HCT116 (cell line): ENCODE results near the gene INAFM1. TPM values are rescaled to one million over a fixed set of nuclear protein-coding genes. Genes with fewer than 3 reads are reported as not detected.
A peak's percentile ranks its signal among the peaks of the same experiment; 100 is the strongest.

ENCODE experiments used
- ATAC-seq: fragments of 200-7000 bp; cut with Tn5 transposase; 2 replicates; pipeline ENCODE4 v1.9.1; 2020; ENCODE audit warnings: mild to moderate bottlenecking, moderate library complexity
- BruUV-seq: library from RNA; stranded (reverse); fragments of 400-500 nt; replicated peaks from 2 replicates; lab custom pipeline; 2021; lab: Mats Ljungman, UMichigan
- CTCF ChIA-PET: fragments of 300-600 bp; sonication (Branson Sonifier 250); formaldehyde crosslinking; loops from one replicate; lab custom pipeline; 2021; ENCODE audit warnings: antibody characterized with exemption; lab: Charles Lee
- POLR2A ChIA-PET: fragments of 300-600, 350-600 bp; sonication (Branson Sonifier 250); formaldehyde crosslinking; loops from one replicate; lab custom pipeline; 2021; ENCODE audit warnings: antibody characterized with exemption; lab: Charles Lee
- RAD21 ChIA-PET, 2 experiments: fragments of 300-600 bp; sonication (Branson Sonifier 250); formaldehyde crosslinking; loops; one replicate each; lab custom pipeline; 2023; ENCODE audit warnings: low total read pairs in 2 of 2; ENCODE audit not compliant: uncharacterized antibody in 2 of 2, unreplicated experiment in 2 of 2, low non-redundant PET in 1 of 2; lab: Charles Lee
- DNase-seq: peaks from one replicate; pipeline ENCODE4 v3.0.0-alpha.2; 2010; ENCODE audit warnings: low read depth, low spot score
- H2AFZ ChIP-seq: fragments of 200-600 bp; shearing (Covaris generic), sonication (generic); 2 replicates; pipeline ENCODE4 v1.6.1; 2017; ENCODE audit warnings: low read depth, mixed run types, mixed read lengths, antibody characterized with exemption, low read length; ENCODE audit not compliant: poor library complexity, severe bottlenecking
- H3K27ac ChIP-seq: 2 replicates; pipeline ENCODE4 v1.5.1; 2012; ENCODE audit warnings: low read depth, low read length
- H3K27me3 ChIP-seq: fragments of 200-600 bp; sonication (generic); 2 replicates; pipeline ENCODE4 v1.6.1; 2016; ENCODE audit warnings: mixed run types, low read length, mixed read lengths; ENCODE audit not compliant: insufficient read depth
- H3K36me3 ChIP-seq, 2 experiments: fragments of 200-500 bp in 1 of 2; fragments of 200-600 bp in 1 of 2; sonication (Bioruptor generic) in 1 of 2; sonication (generic) in 1 of 2; 2 replicates each; pipeline versions ENCODE4 v1.5.1 to v1.6.1; 2014 to 2016; ENCODE audit warnings: low read length in 2 of 2, inconsistent platforms in 1 of 2, mixed read lengths in 1 of 2, mixed run types in 1 of 2; ENCODE audit not compliant: insufficient read depth in 2 of 2, control insufficient read depth in 1 of 2
- H3K4me1 ChIP-seq, 2 experiments: fragments of 200-600 bp in 1 of 2; sonication (generic) in 1 of 2; 2 replicates each; pipeline versions ENCODE4 v1.5.1 to v1.6.1; 2012 to 2017; ENCODE audit warnings: low read length in 2 of 2, inconsistent platforms in 1 of 2, mild to moderate bottlenecking in 1 of 2, mixed read lengths in 1 of 2, mixed run types in 1 of 2, moderate library complexity in 1 of 2; ENCODE audit not compliant: insufficient read depth in 2 of 2, control insufficient read depth in 1 of 2
- H3K4me2 ChIP-seq: fragments of 200-600 bp; sonication (generic); 2 replicates; pipeline ENCODE4 v1.6.1; 2017; ENCODE audit warnings: mixed run types, low read length, mixed read lengths
- H3K4me3 ChIP-seq, 2 experiments: fragments of 200-600 bp in 1 of 2; sonication (generic) in 1 of 2; replicated peaks in 1 of 2; 2 replicates each; pipeline ENCODE4 v1.5.1; 2011 to 2016; ENCODE audit warnings: low read length in 2 of 2, control low read depth in 1 of 2, low read depth in 1 of 2, mild to moderate bottlenecking in 1 of 2, mixed read lengths in 1 of 2, mixed run types in 1 of 2
- H3K79me2 ChIP-seq: fragments of 200-600 bp; sonication (generic); 2 replicates; pipeline ENCODE4 v1.6.1; 2017; ENCODE audit warnings: mild to moderate bottlenecking, mixed run types, low read length, moderate library complexity, mixed read lengths; ENCODE audit not compliant: insufficient read depth
- H3K9ac ChIP-seq: fragments of 200-600 bp; sonication (generic); 2 replicates; pipeline ENCODE4 v1.6.1; 2016; ENCODE audit warnings: low read length, mixed read lengths
- H3K9me2 ChIP-seq: fragments of 200-600 bp; sonication (generic), shearing (Covaris generic); 2 replicates; pipeline ENCODE4 v1.6.1; 2017; ENCODE audit warnings: mixed run types, mild to moderate bottlenecking, moderate library complexity; ENCODE audit not compliant: insufficient read depth
- H3K9me3 ChIP-seq, 2 experiments: fragments of 200-500 bp in 1 of 2; fragments of 200-600 bp in 1 of 2; sonication (Bioruptor generic) in 1 of 2; sonication (generic) in 1 of 2; 2 replicates each; pipeline ENCODE4 v1.6.1; 2014 to 2017; ENCODE audit warnings: low read length in 2 of 2, mixed read lengths in 2 of 2, inconsistent platforms in 1 of 2, low read depth in 1 of 2, mild to moderate bottlenecking in 1 of 2, mixed run types in 1 of 2, moderate library complexity in 1 of 2; ENCODE audit not compliant: control insufficient read depth in 1 of 2, insufficient read depth in 1 of 2
- H4K20me1 ChIP-seq: fragments of 200-600 bp; sonication (generic), shearing (Covaris generic); 2 replicates; pipeline ENCODE4 v1.6.1; 2017; ENCODE audit warnings: mixed run types, mild to moderate bottlenecking, moderate library complexity; ENCODE audit not compliant: insufficient read depth
- CTCF ChIP-seq, 3 experiments: fragments of 200-600 bp in 1 of 3; sonication (generic) in 1 of 3; IDR thresholded peaks in 2 of 3; conservative IDR thresholded peaks in 1 of 3; 2 replicates each; pipeline ENCODE4 v1.5.1; 2012 to 2017; ENCODE audit warnings: low read depth in 2 of 3, low read length in 2 of 3, antibody characterized with exemption in 1 of 3, borderline replicate concordance in 1 of 3, control low read depth in 1 of 3, mild to moderate bottlenecking in 1 of 3, mixed read lengths in 1 of 3, mixed run types in 1 of 3, moderate library complexity in 1 of 3; ENCODE audit not compliant: insufficient read depth in 1 of 3
- EGR1 ChIP-seq: IDR thresholded peaks from 2 replicates; pipeline ENCODE4 v1.6.1; 2012; ENCODE audit warnings: low read depth
- JUND ChIP-seq: IDR thresholded peaks from 2 replicates; pipeline ENCODE4 v1.6.1; 2012
- POLR2AphosphoS5 ChIP-seq: IDR thresholded peaks from 2 replicates; pipeline ENCODE4 v1.6.1; 2011; ENCODE audit warnings: mild to moderate bottlenecking, low read depth, low read length, moderate library complexity
- REST ChIP-seq: IDR thresholded peaks from 2 replicates; pipeline ENCODE4 v1.6.1; 2012; ENCODE audit warnings: low read depth
- ZNF274 ChIP-seq: fragments of 200-500 bp; sonication (Bioruptor generic); IDR thresholded peaks from 2 replicates; pipeline ENCODE4 v1.6.1; 2014; ENCODE audit warnings: mild to moderate bottlenecking, low read depth, low read length, inconsistent platforms
- intact Hi-C: fragments of 100-400 bp; cut with micrococcal nuclease; formaldehyde crosslinking; loops from 2 replicates; pipeline ENCODE4 v1.10.0; 2022
- total RNA-seq: library from RNA; stranded (reverse); gene quantifications from one replicate; pipeline ENCODE4 v1.2.1, GENCODE V29; 2021; ENCODE audit not compliant: unreplicated experiment

The INAFM1 gene
- total RNA-seq, 1 experiment from 2014 or later = 22.9 TPM

- no peak for ATAC-seq
- BruUV-seq = no TSS peak
Observed at GRCh38 chr19:47230921-47231214, 43.8 kb upstream of the INAFM1 start, which contains the start of gene BBC3. TSS of gene BBC3 (minus strand) at chr19:47231199. CDS start at chr19:47228431, 2,768 bp downstream.

More at GRCh38 chr19:47230921-47231214, 43.8 kb upstream of the INAFM1 start, which contains the start of gene BBC3:
- H3K4me1 ChIP-seq = peaks cover 27 to 67% of the 10 kb centered on the region in 2 experiments
- intact Hi-C loops = no loop called here
- peak within 1 kb of the TSS; percentile 87 for H3K9ac ChIP-seq
- no peaks in the 10 kb centered on the region for H3K9me2 ChIP-seq
- ChIA-PET CTCF (no interaction called here), POLR2A (no interaction called here), RAD21 (no interaction called here)
- TF ChIP-seq REST (no peak), JUND (no peak), POLR2AphosphoS5 (peak; percentile 75), ZNF274 (no peak), CTCF (IDR thresholded peaks at IDR 0.05 in 2 of 3, conservative IDR thresholded peaks at IDR 0.05 in 1 of 3; ENCODE audit: borderline replicate concordance in 1 of 3, insufficient read depth in 1 of 3, low read depth in 2 of 3, low read length in 2 of 3) (no peak), EGR1 (no peak)
- H4K20me1 ChIP-seq = no peaks in the 10 kb centered on the region
- H2AFZ ChIP-seq = no peak within 1 kb of the TSS
- no peaks in the 10 kb centered on the region for H3K9me3 ChIP-seq
- peak within 1 kb of the TSS; percentile 97 for H3K27ac ChIP-seq
- H3K27me3 ChIP-seq = no peaks in the 10 kb centered on the region
- H3K79me2 ChIP-seq = peaks cover 22% of the 10 kb centered on the region
- no peaks in the 10 kb centered on the region for H3K36me3 ChIP-seq
- H3K4me3 ChIP-seq = peak within 1 kb of the TSS; percentile 76 to 78
- peak within 1 kb of the TSS; percentile 100 for H3K4me2 ChIP-seq
- DNase-seq = no peak
